ENCODE data around the gene DDX28. TPM values are rescaled to one million over a fixed set of nuclear protein-coding genes. Genes with fewer than 3 reads are reported as not detected.
"Not testable (repeated sequence)": the region's sequence is repeated elsewhere in the genome, so short reads cannot be mapped to it uniquely, and the experiment has no call there.

The DDX28 gene
- total and polyA plus RNA-seq, 2 donors (not counting 3 experiments of a cell fraction or from before 2014, with no cell fraction given), result 8.4 to 12.5 TPM

DNA sequence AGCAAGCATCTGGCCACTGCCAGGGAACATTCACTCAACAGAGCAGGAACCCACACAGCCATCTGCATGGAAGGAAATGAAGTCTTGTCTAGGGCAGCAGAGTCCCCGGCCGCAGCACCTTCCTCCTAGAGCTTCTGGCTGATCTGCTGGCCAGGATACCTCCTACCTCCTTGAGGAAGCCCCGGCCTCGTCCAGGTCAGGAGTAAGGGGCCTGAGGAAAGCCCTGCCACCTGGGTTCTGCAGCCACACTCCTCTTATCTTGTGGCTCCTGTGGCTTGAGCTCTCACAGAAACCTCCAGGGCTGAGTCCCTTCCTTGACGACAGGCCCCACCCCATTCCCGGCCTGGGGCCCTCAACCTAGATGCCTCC lies 29.0 kb downstream of the DDX28 start:
- H4K20me1 ChIP-seq (replicated peaks; ENCODE audit: control insufficient read depth, extremely low read depth, insufficient read depth, low read length); H3K9ac ChIP-seq (replicated peaks; ENCODE audit: extremely low read depth, insufficient read depth, low read length); H3K27me3 ChIP-seq (ENCODE audit: control insufficient read depth in 2 of 2, insufficient read depth in 2 of 2, low read length in 2 of 2); BruUV-seq (replicated peaks); dilution Hi-C loops (cut with MboI; ENCODE audit: extremely low pct_ligation_motif_present, low sequenced_read_pairs); H3K4me2 ChIP-seq (ENCODE audit: insufficient read depth, low read length); intact Hi-C loops (cut with micrococcal nuclease); DNase-seq (ENCODE audit: low read depth, low spot score); H3K4me1 ChIP-seq (ENCODE audit: control insufficient read depth, extremely low read depth, insufficient read depth, low read length); POLR2A ChIA-PET; H3K36me3 ChIP-seq (ENCODE audit: control insufficient read depth in 2 of 2, extremely low read depth in 1 of 2, insufficient read depth in 2 of 2, low read length in 2 of 2); H3K27ac ChIP-seq (ENCODE audit: insufficient read depth, low read depth, low read length); H3K9me3 ChIP-seq (replicated peaks; ENCODE audit: control insufficient read depth, insufficient read depth, low read length); FAIRE-seq; H3K79me2 ChIP-seq (ENCODE audit: control insufficient read depth, insufficient read depth, low read length); H3K9me1 ChIP-seq (replicated peaks; ENCODE audit: control insufficient read depth, extremely low read depth, insufficient read depth, low read length); H3K4me3 ChIP-seq (replicated peaks in 1 of 3; ENCODE audit: insufficient read depth in 1 of 3, low read depth in 1 of 3, low read length in 3 of 3): not testable (repeated sequence)
- CTCF ChIA-PET, result interaction anchor here (0.6 to 4.6 kb wide), 13 partner anchors 10 to 236 kb away, joined by 3 to 47 read pairs (median 4); no protein-coding TSS in a partner anchor
- peak overlapping the region; percentile 96 for H2AFZ ChIP-seq (ENCODE audit: low read depth, low read length)

DNA sequence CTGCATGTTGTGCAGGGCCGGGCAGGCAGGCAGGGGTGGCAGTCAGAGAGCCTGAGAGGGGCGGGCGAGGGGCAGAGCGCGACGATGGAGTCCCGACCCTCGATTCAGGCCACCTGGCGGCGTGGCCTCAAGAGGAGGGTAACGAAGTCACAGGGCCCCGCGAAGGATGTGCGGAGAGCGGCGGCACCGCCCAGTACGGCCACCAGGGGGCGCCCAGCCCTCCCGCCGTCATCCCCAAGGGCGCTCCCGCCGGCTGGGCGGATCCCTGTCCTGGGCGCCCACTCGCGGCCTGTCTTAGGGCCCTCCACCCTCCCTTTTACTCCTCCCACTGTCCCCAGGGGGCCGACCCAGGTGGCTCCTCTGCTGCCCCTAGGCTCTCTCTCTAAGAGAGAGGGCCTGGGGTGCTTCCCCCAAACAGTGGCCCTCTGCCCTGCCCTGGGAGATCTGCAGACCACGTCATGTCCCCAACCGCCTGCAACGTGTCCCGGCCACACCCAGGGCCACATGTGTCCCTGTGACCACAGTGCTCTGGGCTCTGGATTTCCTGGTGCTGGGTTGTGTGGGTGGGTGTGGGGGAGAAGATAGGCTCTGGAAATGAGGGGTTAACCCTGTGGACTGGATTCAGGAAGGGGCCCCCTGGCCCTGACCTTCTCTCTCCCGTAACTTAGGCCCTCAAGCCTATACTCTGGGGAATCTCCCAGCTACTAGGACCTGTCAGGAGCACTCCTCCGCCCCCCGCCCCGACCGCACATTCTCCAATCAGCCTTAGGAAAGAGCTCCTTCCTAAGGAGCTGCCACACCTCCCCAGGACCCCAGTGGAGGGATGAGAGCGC lies 29.6 kb downstream of the DDX28 start:
- peak; percentile 71 for DNase-seq (ENCODE audit: low read depth, low spot score)

More for the DNA sequence above, 29.6 kb downstream of the DDX28 start:
- Histone ChIP-seq H3K27me3 (ENCODE audit: control insufficient read depth in 2 of 2, insufficient read depth in 2 of 2, low read length in 2 of 2) (no peaks in the 10 kb centered on the region), H3K36me3 (ENCODE audit: control insufficient read depth in 2 of 2, extremely low read depth in 1 of 2, insufficient read depth in 2 of 2, low read length in 2 of 2) (no peaks in the 10 kb centered on the region), H4K20me1 (replicated peaks; ENCODE audit: control insufficient read depth, extremely low read depth, insufficient read depth, low read length) (no peaks in the 10 kb centered on the region), H3K9ac (replicated peaks; ENCODE audit: extremely low read depth, insufficient read depth, low read length) (peak overlapping the region; percentile 22), H3K9me1 (replicated peaks; ENCODE audit: control insufficient read depth, extremely low read depth, insufficient read depth, low read length) (no peaks in the 10 kb centered on the region), H3K27ac (ENCODE audit: insufficient read depth, low read depth, low read length) (peak overlapping the region; percentile 9), H3K79me2 (ENCODE audit: control insufficient read depth, insufficient read depth, low read length) (no peaks in the 10 kb centered on the region), H3K4me1 (ENCODE audit: control insufficient read depth, extremely low read depth, insufficient read depth, low read length) (peaks cover 4% of the 10 kb centered on the region), H3K9me3 (replicated peaks; ENCODE audit: control insufficient read depth, insufficient read depth, low read length) (no peaks in the 10 kb centered on the region), H3K4me2 (ENCODE audit: insufficient read depth, low read length) (peak overlapping the region; percentile 27), H3K4me3 (replicated peaks in 1 of 3; ENCODE audit: insufficient read depth in 1 of 3, low read depth in 1 of 3, low read length in 3 of 3) (no peak overlapping the region), H2AFZ (ENCODE audit: low read depth, low read length) (peak overlapping the region; percentile 96)
- no peak for TF ChIP-seq GATA2 (IDR thresholded peaks at IDR 0.05; ENCODE audit: insufficient read depth, insufficient read length, low read depth, low read length)
- TF ChIP-seq POLR2AphosphoS5 (IDR thresholded peaks at IDR 0.05; ENCODE audit: insufficient read depth, low read depth, low read length), result peak; percentile 25
- TF ChIP-seq CTCF (IDR thresholded peaks at IDR 0.05; ENCODE audit: extremely low read depth in 1 of 2, insufficient read depth in 1 of 2, low read depth in 1 of 2, low read length in 2 of 2), result peak; percentile 99
- POLR2A ChIA-PET, result no interaction called here
- dilution Hi-C loops (cut with MboI; ENCODE audit: extremely low pct_ligation_motif_present, low sequenced_read_pairs), result no loop called here
- intact Hi-C loops (cut with micrococcal nuclease), result loop anchor here (1.0 kb wide), 4 partner anchors 30 to 236 kb away; partner anchors contain the start of genes DDX28 and DUS2
- FAIRE-seq, result peak; percentile 67
- BruUV-seq (replicated peaks), result no TSS peak
- CTCF ChIA-PET, result interaction anchor here (0.6 to 4.6 kb wide), 13 partner anchors 9 to 237 kb away, joined by 3 to 47 read pairs (median 4); no protein-coding TSS in a partner anchor
